Purkinje cell (primary cell): Measurements from ENCODE around the gene SNRPB2. TPM values are rescaled to one million over a fixed set of nuclear protein-coding genes. Genes with fewer than 3 reads are reported as not detected.

Experiments used
- polyA plus RNA-seq: library from polyadenylated mRNA; unstranded; fragments of >200 nt; fragmentation: Nextera tagmentation; gene quantifications from 2 replicates; pipeline ENCODE4 v1.2.1, GENCODE V29; 2014

The SNRPB2 gene
- 178 and 214 TPM in 2 replicates for polyA plus RNA-seq

DNA sequence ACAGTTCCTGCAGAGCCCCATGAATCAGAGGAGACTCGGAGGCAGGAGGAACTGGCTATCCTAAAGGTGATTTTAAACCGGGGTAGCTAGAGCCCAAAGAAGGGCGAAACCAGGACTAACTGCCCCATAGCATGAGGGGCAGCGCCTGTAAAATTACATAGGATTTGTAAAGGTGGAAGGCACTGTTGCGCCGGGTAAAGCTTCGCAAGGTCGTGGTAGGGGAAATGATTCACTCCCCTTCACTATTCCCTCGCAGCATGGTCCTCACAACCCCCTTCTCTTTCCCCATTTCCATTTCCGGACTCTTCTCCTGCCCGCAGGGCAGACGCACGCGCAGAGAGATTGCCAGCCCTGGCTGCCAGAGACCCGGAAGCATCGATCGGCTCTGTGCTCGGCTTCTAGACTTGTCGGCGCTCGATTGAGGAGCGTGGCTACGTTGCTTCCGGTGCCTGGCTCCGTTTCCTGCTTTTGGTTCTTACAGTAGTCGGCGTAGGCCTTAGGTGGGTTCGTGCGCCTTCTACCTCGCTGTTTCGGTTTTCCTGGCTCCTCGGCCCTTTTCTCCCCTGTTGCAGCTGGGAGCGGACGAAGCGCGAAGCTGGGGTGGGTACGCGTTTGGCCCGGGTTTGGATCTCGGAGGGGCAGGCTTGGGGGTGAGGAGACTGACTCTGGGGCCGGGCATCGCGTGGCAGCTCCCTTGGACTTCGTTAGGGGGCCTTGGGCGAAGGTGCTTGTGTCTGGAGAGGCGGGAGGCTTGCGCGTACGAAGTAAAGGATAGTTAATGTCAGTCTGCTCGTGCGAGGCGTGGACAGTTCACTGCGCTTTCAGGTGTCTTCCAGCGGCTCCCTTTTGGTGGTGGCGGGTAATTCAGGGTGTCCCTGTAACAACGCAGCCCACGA is at the start of gene SNRPB2:
SNRPB2 (plus strand) TSS at position 462 of the 896 bp plus-strand sequence. CDS start 1,677 bp downstream, outside the sequence.

DNA sequence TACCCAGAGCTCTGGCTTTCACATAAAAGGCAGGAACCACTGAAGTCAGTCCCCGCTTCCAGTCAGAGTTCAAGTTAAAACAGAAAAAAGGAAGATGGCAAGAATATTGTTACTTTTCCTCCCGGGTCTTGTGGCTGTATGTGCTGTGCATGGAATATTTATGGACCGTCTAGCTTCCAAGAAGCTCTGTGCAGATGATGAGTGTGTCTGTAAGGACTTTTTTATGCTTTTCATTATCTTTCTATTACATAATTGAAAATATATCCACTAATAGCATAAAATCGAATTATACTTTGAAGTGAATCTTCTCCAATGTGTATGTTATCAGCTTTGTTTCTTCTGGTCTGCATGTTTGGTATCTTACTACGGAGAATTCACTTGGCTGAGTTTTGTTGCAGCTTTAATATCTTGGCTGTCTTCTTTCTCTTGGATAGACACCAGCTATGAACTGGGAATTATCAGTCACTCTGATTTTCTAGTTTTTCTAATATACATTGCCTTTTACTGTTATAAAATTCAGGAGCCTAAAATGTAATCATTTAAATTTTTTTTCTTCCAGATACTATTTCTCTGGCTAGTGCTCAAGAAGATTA is 18.6 kb downstream of the SNRPB2 start, which contains the start of gene OTOR:
OTOR (plus strand) TSS at position 51 of the 593 bp plus-strand sequence; CDS start at position 95, 44 bp downstream.

Other genes with a start within 250 kb of the SNRPB2 start
- 5.2 and 7.5 TPM in 2 replicates for gene KIF16B, start 156.6 kb upstream of the SNRPB2 start, polyA plus RNA-seq
- gene OTOR, start 18.3 kb downstream of the SNRPB2 start, polyA plus RNA-seq = 35.0 and 52.0 TPM in 2 replicates